ENCODE results near the gene CFAP74. TPM values are rescaled to one million over a fixed set of nuclear protein-coding genes. Genes with fewer than 3 reads are reported as not detected.

Gene CFAP74
- total RNA-seq: not detected in 2 replicates

GRCh38 chr1:2003541-2004131 is at the start of gene CFAP74:
TSS of gene CFAP74 (minus strand) at chr1:2003786. CDS start at chr1:1990956, 12,830 bp downstream.
- peak; percentile 12 to 68 for DNase-seq (ENCODE audit: low read depth in 2 of 2)

- no peak for DNase-seq (ENCODE audit: low read depth in 2 of 2)
These were observed 49.6 kb upstream of the CFAP74 start for GRCh38 chr1:2053217-2053616.

GRCh38 chr1:2052756-2053155 is 49.2 kb upstream of the CFAP74 start:
- DNase-seq (ENCODE audit: low read depth in 2 of 2): no peak

- peak in 1 of 2 donors; percentile 14 for DNase-seq (ENCODE audit: low read depth in 2 of 2)
These were observed 48.6 kb upstream of the CFAP74 start for GRCh38 chr1:2052054-2052679.

GRCh38 chr1:2050793-2051682 is 47.5 kb upstream of the CFAP74 start:
- no peak for DNase-seq (ENCODE audit: low read depth in 2 of 2)

- DNase-seq (ENCODE audit: low read depth in 2 of 2): no peak
These were observed 46.8 kb upstream of the CFAP74 start for GRCh38 chr1:2050461-2050792.

- peak in 1 of 2 donors; percentile 91 for DNase-seq (ENCODE audit: low read depth in 2 of 2)
These were observed 46.3 kb upstream of the CFAP74 start, which contains the start of gene PRKCZ for GRCh38 chr1:2049718-2050431. TSS of gene PRKCZ (plus strand) at chr1:2050411. CDS start at chr1:2050631, 220 bp downstream.

GRCh38 chr1:2049225-2049717 is 45.7 kb upstream of the CFAP74 start:
- peak in 1 of 2 donors; percentile 45 for DNase-seq (ENCODE audit: low read depth in 2 of 2)

- no peak for DNase-seq (ENCODE audit: low read depth in 2 of 2)
These were observed 44.5 kb upstream of the CFAP74 start for GRCh38 chr1:2047749-2048729.

GRCh38 chr1:2046953-2047748 is 43.6 kb upstream of the CFAP74 start:
- DNase-seq (ENCODE audit: low read depth in 2 of 2): no peak

GRCh38 chr1:2046174-2046917 is 42.8 kb upstream of the CFAP74 start:
- DNase-seq (ENCODE audit: low read depth in 2 of 2): peak; percentile 27 to 67

GRCh38 chr1:2045468-2046173 is 42.0 kb upstream of the CFAP74 start:
- peak; percentile 19 to 85 for DNase-seq (ENCODE audit: low read depth in 2 of 2)

GRCh38 chr1:2044510-2045319 is 41.1 kb upstream of the CFAP74 start:
- peak; percentile 37 to 65 for DNase-seq (ENCODE audit: low read depth in 2 of 2)

- no peak for DNase-seq (ENCODE audit: low read depth in 2 of 2)
These were observed 40.3 kb upstream of the CFAP74 start for GRCh38 chr1:2043886-2044285.

GRCh38 chr1:2042830-2043773 is 39.5 kb upstream of the CFAP74 start:
- DNase-seq (ENCODE audit: low read depth in 2 of 2): no peak

GRCh38 chr1:2041887-2042286 is 38.3 kb upstream of the CFAP74 start:
- DNase-seq (ENCODE audit: low read depth in 2 of 2): no peak
